ENCODE data around the gene FAM20C.

The FAM20C gene

GRCh38 chr7:299628-300027 is 107.3 kb downstream of the FAM20C start:
- H3K9me3 ChIP-seq, result no peaks in the 10 kb centered on the region; the same call in 1 of the 2 replicates
- no peaks in the 10 kb centered on the region for H3K27me3 ChIP-seq
- no peak for DNase-seq
- TF ChIP-seq, protein P1, sequence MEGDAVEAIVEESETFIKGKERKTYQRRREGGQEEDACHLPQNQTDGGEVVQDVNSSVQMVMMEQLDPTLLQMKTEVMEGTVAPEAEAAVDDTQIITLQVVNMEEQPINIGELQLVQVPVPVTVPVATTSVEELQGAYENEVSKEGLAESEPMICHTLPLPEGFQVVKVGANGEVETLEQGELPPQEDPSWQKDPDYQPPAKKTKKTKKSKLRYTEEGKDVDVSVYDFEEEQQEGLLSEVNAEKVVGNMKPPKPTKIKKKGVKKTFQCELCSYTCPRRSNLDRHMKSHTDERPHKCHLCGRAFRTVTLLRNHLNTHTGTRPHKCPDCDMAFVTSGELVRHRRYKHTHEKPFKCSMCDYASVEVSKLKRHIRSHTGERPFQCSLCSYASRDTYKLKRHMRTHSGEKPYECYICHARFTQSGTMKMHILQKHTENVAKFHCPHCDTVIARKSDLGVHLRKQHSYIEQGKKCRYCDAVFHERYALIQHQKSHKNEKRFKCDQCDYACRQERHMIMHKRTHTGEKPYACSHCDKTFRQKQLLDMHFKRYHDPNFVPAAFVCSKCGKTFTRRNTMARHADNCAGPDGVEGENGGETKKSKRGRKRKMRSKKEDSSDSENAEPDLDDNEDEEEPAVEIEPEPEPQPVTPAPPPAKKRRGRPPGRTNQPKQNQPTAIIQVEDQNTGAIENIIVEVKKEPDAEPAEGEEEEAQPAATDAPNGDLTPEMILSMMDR (IDR thresholded peaks at IDR 0.05; ENCODE audit: low read depth, low read length), result no peak
- no peak overlapping the region for H3K4me3 ChIP-seq (ENCODE audit: low read depth, low read length)
- H3K36me3 ChIP-seq, result no peaks in the 10 kb centered on the region
- H3K4me1 ChIP-seq, result no peaks in the 10 kb centered on the region

GRCh38 chr7:300048-300447 is 107.7 kb downstream of the FAM20C start:
- Histone ChIP-seq H3K36me3 (no peaks in the 10 kb centered on the region), H3K4me1 (no peaks in the 10 kb centered on the region), H3K27me3 (no peaks in the 10 kb centered on the region), H3K9me3 (no peaks in the 10 kb centered on the region; the same call in 1 of the 2 replicates), H3K4me3 (ENCODE audit: low read depth, low read length) (no peak overlapping the region)
- TF ChIP-seq, protein P1 (IDR thresholded peaks at IDR 0.05; ENCODE audit: low read depth, low read length), result no peak
- DNase-seq, result no peak

DNA sequence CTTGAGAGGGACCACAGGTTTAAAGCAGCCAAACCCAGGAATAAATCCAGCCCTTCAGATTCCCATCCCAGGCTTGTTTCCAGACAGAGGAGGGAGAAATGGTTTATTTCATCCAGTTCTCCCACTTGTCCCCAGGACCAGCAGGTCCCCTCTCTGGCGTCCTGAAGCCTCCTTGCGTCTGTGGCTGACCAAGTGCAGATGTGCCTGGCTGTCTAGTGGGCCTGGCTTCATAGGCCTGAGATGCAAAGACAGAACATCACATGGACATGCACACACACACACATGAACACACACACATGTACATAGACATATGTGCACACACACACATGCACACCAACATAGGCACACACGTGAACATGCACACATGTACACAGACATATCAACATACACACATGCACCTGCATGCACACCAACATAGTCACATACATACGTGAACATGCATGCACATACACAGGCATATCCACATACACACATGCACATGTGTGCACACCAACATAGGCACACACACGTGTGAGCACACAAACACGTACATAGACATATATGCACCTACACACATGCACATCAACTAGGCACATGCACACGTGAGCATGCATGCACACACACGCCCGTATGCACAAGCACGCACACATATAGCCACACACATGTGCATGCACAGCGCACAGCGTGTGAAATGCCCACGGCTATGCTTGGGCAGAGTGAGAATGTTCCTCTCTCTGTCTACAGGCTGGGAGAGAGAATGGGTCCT is 108.3 kb downstream of the FAM20C start:
- Histone ChIP-seq H3K27me3 (no peaks in the 10 kb centered on the region), H3K9me3 (no peaks in the 10 kb centered on the region; the same call in 1 of the 2 replicates), H3K4me1 (no peaks in the 10 kb centered on the region), H3K36me3 (no peaks in the 10 kb centered on the region), H3K4me3 (ENCODE audit: low read depth, low read length) (no peak overlapping the region)
- TF ChIP-seq, protein P1 (IDR thresholded peaks at IDR 0.05; ENCODE audit: low read depth, low read length), result no peak
- no peak for DNase-seq

DNA sequence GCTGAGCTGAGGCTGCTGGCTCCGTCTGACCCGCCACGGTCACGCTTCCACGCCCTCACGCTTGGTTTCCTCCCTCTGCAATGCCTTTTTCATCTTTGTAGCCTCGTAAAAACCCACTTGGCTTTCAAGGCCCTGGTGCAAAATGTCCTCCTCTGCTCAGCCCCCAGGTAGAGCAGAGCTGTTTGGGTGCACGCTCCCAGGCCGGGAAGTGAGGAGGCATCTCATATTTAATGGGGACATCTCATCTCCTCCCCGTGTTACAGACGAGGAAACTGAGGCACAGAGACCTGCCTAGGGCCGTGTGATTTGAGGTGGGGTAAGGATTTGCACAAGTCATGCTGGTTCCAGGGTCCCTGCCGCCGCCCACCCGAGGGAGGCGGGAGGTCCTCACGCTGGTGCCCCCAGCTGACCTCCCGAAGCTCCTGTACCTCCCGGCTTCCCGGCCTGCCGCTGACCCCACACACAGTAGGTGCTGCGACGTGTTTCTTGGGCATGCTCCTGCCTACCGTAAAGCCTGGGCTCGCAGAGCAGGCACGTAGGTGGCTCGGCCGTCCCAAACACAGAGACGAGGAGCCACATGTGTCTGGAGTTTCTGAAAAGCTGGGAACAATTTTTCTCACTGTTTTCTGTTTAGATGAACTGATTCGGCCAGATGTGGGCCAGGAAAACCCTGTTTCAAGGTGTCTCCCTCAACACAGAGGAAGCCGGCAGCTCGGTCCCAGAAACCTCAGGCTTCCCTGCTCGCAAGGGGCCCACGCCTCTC is 109.1 kb downstream of the FAM20C start:
- Histone ChIP-seq H3K4me3 (ENCODE audit: low read depth, low read length) (no peak overlapping the region), H3K27me3 (no peaks in the 10 kb centered on the region), H3K36me3 (no peaks in the 10 kb centered on the region), H3K9me3 (no peaks in the 10 kb centered on the region; the same call in 1 of the 2 replicates), H3K4me1 (no peaks in the 10 kb centered on the region)
- DNase-seq, result no peak
- TF ChIP-seq, protein P1 (IDR thresholded peaks at IDR 0.05; ENCODE audit: low read depth, low read length), result no peak

DNA sequence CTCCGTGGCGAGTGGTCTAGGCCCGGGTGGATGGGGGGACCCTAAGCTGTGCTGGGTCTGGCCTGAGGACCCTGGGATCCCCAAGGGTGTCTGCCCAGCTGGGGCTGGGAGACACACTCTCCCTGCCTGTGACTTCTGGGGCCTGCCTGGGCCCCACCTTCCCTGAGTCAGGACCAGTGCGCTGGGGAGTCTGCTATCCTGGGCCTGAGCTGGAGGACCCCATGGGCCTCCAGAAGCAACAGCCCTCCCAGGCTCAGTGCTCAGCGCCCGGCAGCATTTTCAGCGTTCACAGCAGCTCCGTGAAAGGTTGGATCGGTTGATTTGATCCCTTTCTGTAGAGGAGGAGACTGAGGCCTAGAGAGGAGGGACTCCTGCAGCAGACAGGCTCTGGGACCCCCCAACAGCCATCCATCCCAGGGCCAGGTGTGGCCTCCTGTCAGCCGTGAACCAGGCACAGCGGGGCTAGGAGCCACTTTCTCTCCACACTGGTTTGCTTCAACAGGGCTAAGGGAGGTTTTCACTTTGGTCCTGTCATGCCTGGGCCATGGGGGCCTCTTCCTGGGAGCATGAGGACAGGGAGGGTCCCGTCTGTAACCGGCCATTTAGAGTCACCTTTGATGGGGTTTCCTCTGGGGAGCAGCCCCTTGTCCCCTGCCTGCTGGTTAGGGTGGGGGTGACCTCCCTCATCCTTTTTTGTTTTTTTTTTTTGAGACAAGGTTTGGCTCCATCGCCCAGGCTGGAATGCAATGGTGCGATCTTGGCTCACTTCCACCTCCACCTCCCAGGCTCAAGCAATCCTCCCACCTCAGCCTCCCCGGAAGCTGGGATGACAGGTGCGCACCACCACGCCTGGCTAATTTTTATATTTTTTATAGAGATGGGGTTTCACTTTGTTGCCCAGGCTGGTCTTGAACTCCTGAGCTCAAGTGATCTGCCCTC is 110.0 kb downstream of the FAM20C start:
- H3K36me3 ChIP-seq, result no peaks in the 10 kb centered on the region
- H3K27me3 ChIP-seq, result no peaks in the 10 kb centered on the region
- H3K4me3 ChIP-seq (ENCODE audit: low read depth, low read length), result no peak overlapping the region
- no peak for DNase-seq
- H3K4me1 ChIP-seq, result no peaks in the 10 kb centered on the region
- TF ChIP-seq, protein P1 (IDR thresholded peaks at IDR 0.05; ENCODE audit: low read depth, low read length), result no peak
- no peaks in the 10 kb centered on the region; the same call in 1 of the 2 replicates for H3K9me3 ChIP-seq
